ENCODE results near the gene PPP4R1.

PPP4R1 gene

GRCh38 chr18:9547782-9548181 is 66.6 kb downstream of the PPP4R1 start:
- DNase-seq (ENCODE audit: low read depth, low spot score): no peak

GRCh38 chr18:9546468-9546867 is 67.9 kb downstream of the PPP4R1 start:
- no peak for DNase-seq (ENCODE audit: low read depth, low spot score)

GRCh38 chr18:9545029-9545428 is 69.3 kb downstream of the PPP4R1 start:
- no peak for DNase-seq (ENCODE audit: low read depth, low spot score)

- no peak for DNase-seq (ENCODE audit: low read depth, low spot score)
Observed at GRCh38 chr18:9542924-9543323, 71.4 kb downstream of the PPP4R1 start.

- no peak for DNase-seq (ENCODE audit: low read depth, low spot score)
Observed at GRCh38 chr18:9539938-9540337, 74.4 kb downstream of the PPP4R1 start.

GRCh38 chr18:9539283-9539682 is 75.1 kb downstream of the PPP4R1 start:
- DNase-seq (ENCODE audit: low read depth, low spot score): peak; percentile 23

GRCh38 chr18:9537677-9538076 is 76.7 kb downstream of the PPP4R1 start:
- DNase-seq (ENCODE audit: low read depth, low spot score): no peak

- no peak for DNase-seq (ENCODE audit: low read depth, low spot score)
Observed at GRCh38 chr18:9536354-9537152, 77.8 kb downstream of the PPP4R1 start.

- DNase-seq (ENCODE audit: low read depth, low spot score): peak; percentile 75
Observed at GRCh38 chr18:9535430-9535991, 78.8 kb downstream of the PPP4R1 start.

GRCh38 chr18:9534844-9535243 is 79.5 kb downstream of the PPP4R1 start:
- DNase-seq (ENCODE audit: low read depth, low spot score): no peak

- DNase-seq (ENCODE audit: low read depth, low spot score): peak; percentile 23
Observed at GRCh38 chr18:9531791-9532410, 82.5 kb downstream of the PPP4R1 start.

- DNase-seq (ENCODE audit: low read depth, low spot score): no peak
Observed at GRCh38 chr18:9530226-9531009, 83.9 kb downstream of the PPP4R1 start.

GRCh38 chr18:9526458-9526857 is 87.9 kb downstream of the PPP4R1 start:
- no peak for DNase-seq (ENCODE audit: low read depth, low spot score)

- no peak for DNase-seq (ENCODE audit: low read depth, low spot score)
Observed at GRCh38 chr18:9522952-9523351, 91.4 kb downstream of the PPP4R1 start.

- DNase-seq (ENCODE audit: low read depth, low spot score): no peak
Observed at GRCh38 chr18:9521770-9522169, 92.6 kb downstream of the PPP4R1 start.

GRCh38 chr18:9520666-9521065 is 93.7 kb downstream of the PPP4R1 start:
- DNase-seq (ENCODE audit: low read depth, low spot score): peak; percentile 41

GRCh38 chr18:9519399-9519798 is 95.0 kb downstream of the PPP4R1 start:
- DNase-seq (ENCODE audit: low read depth, low spot score): no peak

GRCh38 chr18:9517869-9518268 is 96.5 kb downstream of the PPP4R1 start:
- DNase-seq (ENCODE audit: low read depth, low spot score): no peak

GRCh38 chr18:9516437-9517064 is 97.8 kb downstream of the PPP4R1 start:
- peak; percentile 59 for DNase-seq (ENCODE audit: low read depth, low spot score)

GRCh38 chr18:9513971-9514512 is 100.3 kb downstream of the PPP4R1 start:
- DNase-seq (ENCODE audit: low read depth, low spot score): peak; percentile 69

- DNase-seq (ENCODE audit: low read depth, low spot score): no peak
Observed at GRCh38 chr18:9508446-9509025, 105.8 kb downstream of the PPP4R1 start.

All from astrocyte of the hippocampus (primary cell).